ENCODE results near the gene MICAL1. TPM values are rescaled to one million over a fixed set of nuclear protein-coding genes. Genes with fewer than 3 reads are reported as not detected.

The MICAL1 gene
- total RNA-seq (2021; fragmentation: NEBNext Ultra II Directional; extraction: Animal tissue kit (Norgen Biotek cat#: 25700)) = 10 to 100 TPM; 37.9 to 44.9 (median 40.4) TPM
- long read RNA-seq, partial matches to known transcripts = 10 of 22 reads
- long read RNA-seq, other reads (novel, unspliced or antisense) = 8 of 22 reads

DNA sequence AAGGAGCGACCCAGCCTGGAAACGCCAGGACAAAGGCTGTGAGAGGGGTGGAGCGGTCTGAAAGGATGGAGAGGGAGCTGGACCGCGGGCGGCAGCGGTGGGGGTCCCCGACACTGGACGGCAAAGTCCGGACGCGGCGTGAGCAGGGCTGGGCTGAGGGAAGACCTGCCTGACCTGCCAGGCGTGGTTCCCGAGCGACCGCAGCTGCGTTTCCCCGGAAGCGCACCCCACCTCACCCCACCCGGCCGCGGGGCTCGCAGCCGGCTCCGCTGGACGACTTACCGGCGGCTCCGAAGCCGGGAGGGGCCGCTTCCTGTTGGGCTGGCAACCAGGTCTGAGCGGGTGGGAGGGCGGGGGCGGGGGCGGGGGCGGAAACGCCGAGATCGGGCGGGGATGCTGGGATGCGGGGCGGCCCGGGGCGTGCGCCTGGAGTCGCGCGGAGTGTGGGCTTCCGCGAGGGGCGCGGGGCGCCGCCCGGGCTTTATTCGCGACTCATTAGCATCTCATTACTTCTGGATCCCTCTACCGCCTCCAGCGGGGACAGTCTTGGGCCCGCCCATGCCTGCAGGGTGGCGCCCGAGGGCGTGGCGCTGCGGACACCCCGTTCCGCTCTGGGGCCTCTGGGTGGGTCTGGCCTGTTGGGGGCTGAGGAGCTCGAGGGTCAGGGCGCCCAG lies at the start of gene MICAL1:
TSS of gene MICAL1 (minus strand) at position 336 of the 674 bp plus-strand sequence. CDS start 1,576 bp downstream, outside the sequence.
- peak; percentile 65 for DNase-seq
- peak within 1 kb of the TSS; percentile 94 for H3K27ac Mint-ChIP-seq

GRCh38 chr6:109503327-109504224 lies 48.0 kb upstream of the MICAL1 start:
- Mint-ChIP-seq H3K36me3 (ENCODE audit: low read depth) (no peaks in the 10 kb centered on the region), H3K4me3 (no peak overlapping the region), H3K27me3 (ENCODE audit: insufficient read depth) (peaks cover 31% of the 10 kb centered on the region), H3K4me1 (ENCODE audit: low read depth) (peaks cover 6% of the 10 kb centered on the region), H3K9me3 (no peaks in the 10 kb centered on the region), H3K27ac (no peak overlapping the region)
- no peak for DNase-seq
- TF ChIP-seq, protein P1, sequence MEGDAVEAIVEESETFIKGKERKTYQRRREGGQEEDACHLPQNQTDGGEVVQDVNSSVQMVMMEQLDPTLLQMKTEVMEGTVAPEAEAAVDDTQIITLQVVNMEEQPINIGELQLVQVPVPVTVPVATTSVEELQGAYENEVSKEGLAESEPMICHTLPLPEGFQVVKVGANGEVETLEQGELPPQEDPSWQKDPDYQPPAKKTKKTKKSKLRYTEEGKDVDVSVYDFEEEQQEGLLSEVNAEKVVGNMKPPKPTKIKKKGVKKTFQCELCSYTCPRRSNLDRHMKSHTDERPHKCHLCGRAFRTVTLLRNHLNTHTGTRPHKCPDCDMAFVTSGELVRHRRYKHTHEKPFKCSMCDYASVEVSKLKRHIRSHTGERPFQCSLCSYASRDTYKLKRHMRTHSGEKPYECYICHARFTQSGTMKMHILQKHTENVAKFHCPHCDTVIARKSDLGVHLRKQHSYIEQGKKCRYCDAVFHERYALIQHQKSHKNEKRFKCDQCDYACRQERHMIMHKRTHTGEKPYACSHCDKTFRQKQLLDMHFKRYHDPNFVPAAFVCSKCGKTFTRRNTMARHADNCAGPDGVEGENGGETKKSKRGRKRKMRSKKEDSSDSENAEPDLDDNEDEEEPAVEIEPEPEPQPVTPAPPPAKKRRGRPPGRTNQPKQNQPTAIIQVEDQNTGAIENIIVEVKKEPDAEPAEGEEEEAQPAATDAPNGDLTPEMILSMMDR (IDR thresholded peaks at IDR 0.05) = no peak

More for the DNA sequence above, at the start of gene MICAL1:
- H3K27me3 Mint-ChIP-seq (ENCODE audit: insufficient read depth) = peaks cover 7% of the 10 kb centered on the region
- TF ChIP-seq, protein P1 (IDR thresholded peaks at IDR 0.05) = peak; percentile 63
- peaks cover 45% of the 10 kb centered on the region for H3K4me1 Mint-ChIP-seq (ENCODE audit: low read depth)
- H3K4me3 Mint-ChIP-seq = peak within 1 kb of the TSS; percentile 99
- H3K9me3 Mint-ChIP-seq = no peaks in the 10 kb centered on the region
- H3K36me3 Mint-ChIP-seq (ENCODE audit: low read depth) = peaks cover 4% of the 10 kb centered on the region; the same call in 1 of the 2 replicates

- no peak for DNase-seq
- H3K4me3 Mint-ChIP-seq = no peak overlapping the region
- no peaks in the 10 kb centered on the region for H3K9me3 Mint-ChIP-seq
- TF ChIP-seq, protein P1 (IDR thresholded peaks at IDR 0.05) = no peak
- no peak overlapping the region for H3K27ac Mint-ChIP-seq
- H3K27me3 Mint-ChIP-seq (ENCODE audit: insufficient read depth) = peaks cover 43% of the 10 kb centered on the region
- peaks cover 10% of the 10 kb centered on the region for H3K4me1 Mint-ChIP-seq (ENCODE audit: low read depth)
- no peaks in the 10 kb centered on the region for H3K36me3 Mint-ChIP-seq (ENCODE audit: low read depth)
These were observed 43.4 kb upstream of the MICAL1 start for GRCh38 chr6:109498936-109499335.

DNA sequence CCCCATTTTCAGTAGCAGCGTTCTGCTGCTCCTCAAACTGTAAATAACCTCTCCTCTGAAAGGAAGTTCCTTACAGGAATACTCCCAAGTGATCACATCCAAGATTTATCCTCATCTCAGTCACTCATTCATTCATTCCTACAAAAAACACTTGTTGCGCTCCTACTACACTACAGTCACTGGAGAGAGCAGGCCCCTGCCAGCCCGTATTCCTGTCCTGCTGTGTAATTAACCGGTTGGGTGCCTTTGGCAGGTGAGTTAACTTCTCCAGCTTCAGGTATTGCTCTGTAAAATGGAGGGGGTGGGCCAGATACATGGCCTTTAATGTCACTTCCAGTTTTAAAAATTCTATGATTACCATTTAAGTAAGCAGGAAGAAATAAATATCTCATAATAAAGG lies 42.5 kb upstream of the MICAL1 start:
- Mint-ChIP-seq H3K4me3 (no peak overlapping the region), H3K36me3 (ENCODE audit: low read depth) (no peaks in the 10 kb centered on the region), H3K4me1 (ENCODE audit: low read depth) (peaks cover 10% of the 10 kb centered on the region), H3K9me3 (no peaks in the 10 kb centered on the region), H3K27ac (no peak overlapping the region), H3K27me3 (ENCODE audit: insufficient read depth) (peaks cover 43% of the 10 kb centered on the region)
- TF ChIP-seq, protein P1 (IDR thresholded peaks at IDR 0.05) = no peak
- DNase-seq = no peak

DNA sequence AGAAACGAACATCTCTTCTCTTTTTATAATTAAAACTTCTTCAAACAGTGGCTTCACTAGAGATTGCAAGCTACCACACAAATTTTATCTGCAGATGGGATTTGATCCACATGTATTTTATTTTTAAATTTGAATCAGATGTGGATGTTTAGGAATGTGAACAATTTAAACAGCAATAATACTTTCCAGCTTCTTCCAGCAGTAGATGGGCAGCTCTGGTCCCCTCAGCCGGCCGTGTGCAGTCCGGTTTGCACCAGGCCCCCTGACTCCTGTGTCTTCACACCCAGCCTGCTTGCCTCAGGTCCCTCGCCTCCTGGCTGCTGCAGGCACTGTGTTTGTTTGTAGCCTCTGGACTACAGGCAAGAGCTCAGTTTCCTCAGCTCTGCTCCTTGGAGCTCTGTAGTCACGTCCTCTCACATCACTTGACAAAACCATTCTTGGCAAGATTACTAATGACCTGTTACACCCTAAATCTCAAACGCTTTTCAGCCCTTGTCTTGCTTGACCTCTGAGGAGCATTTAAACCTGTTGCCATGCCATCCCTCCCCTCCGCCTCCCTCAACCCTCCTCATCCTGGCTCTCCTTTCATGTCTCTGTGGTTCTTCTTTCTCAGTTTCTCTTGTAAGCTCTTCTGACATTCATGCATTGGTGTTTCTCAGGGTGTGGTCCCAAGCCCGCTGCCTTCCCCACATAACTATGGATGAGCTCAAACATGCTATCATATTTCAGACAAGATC lies 40.6 kb upstream of the MICAL1 start:
- no peak for DNase-seq
- Mint-ChIP-seq H3K27me3 (ENCODE audit: insufficient read depth) (peaks cover 33% of the 10 kb centered on the region), H3K4me3 (no peak overlapping the region), H3K4me1 (ENCODE audit: low read depth) (peaks cover 10% of the 10 kb centered on the region), H3K9me3 (no peaks in the 10 kb centered on the region), H3K36me3 (ENCODE audit: low read depth) (no peaks in the 10 kb centered on the region), H3K27ac (no peak overlapping the region)
- TF ChIP-seq, protein P1 (IDR thresholded peaks at IDR 0.05) = no peak

Measured in HFFc6 (cell line).